Activated T-cell treated with anti-CD3 and anti-CD28 coated beads for 24 hours (primary cell): ENCODE data around the gene OAT.

Experiments
- DNase-seq: peaks from one replicate; pipeline ENCODE4 v3.0.0-alpha.2; 2020; ENCODE audit warnings: low read depth

OAT gene

DNA sequence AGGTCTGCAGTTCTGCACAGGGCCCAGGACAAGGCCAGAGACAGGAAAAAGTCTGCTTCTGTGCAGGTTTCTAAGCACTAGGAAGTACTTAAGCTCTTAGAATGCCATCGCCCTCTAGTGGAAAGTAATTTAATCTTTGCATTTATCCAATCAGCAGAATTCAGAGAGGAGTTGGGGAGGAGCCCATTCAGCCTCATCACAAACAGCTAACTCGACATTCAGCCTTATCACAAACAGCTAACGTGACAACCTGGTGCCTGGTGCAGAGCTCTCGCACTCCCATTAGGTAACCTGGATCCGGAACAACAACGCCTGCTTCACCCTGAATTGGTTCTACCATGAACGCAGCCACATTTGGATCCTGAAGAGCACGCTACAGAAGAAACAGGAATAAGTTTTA is 15.2 kb downstream of the OAT start:
- DNase-seq = peak; percentile 13

DNA sequence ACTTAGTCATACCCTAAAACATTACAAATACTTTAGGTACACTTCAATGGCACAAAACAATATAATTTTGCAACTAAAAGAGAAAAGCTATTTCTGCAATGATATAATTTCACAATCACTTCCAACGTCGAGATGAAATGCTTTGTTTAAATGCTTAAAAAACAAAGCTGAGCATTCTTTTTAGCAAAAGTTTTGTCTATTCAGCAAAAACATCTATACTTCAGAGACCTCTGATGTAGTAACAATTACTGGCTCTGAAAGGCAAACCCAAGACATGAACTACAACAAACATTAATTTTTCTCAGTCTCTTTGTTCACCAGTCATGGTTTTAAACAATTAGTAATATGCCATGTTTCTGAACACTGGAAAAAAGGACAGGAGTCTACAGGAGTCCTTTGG is 16.4 kb downstream of the OAT start:
- DNase-seq = no peak

DNA sequence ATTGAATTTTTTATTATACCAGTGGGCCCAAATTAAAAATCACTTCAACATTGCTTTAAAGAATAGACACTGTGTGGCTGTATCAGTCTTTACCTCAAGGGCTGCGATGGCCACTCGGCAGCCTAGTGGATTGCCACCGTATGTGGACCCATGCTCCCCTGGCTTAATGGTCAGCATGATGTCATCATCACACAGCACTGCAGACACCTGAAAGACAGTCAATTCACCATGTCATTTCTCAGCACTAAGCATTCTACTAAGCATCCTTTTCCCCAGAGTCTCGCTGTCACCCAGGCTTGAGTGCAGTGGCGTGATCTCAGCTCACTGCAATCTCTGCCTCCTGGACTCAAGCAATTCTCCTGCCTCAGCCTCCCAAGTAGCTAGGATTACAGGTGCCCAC is 17.1 kb downstream of the OAT start:
- no peak for DNase-seq

DNA sequence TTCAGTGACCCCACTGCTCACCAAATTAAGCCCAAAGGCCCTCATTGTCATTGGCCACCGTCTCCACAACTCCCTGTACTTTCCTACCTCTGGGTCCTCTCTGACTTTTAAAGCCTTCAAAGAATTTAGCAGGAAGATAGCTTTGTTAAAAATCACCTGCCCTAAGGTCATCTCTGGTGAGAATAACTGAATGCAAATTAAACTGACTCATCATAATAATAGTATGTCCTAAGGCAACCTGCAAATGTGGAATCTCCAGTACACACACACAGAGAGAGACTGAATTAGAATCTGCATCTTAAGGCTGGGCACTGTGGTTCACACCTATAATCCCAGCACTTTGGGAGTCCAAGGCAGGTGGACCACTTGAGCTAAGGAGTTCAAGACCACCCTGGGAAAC is 24.1 kb downstream of the OAT start:
- no peak for DNase-seq

DNA sequence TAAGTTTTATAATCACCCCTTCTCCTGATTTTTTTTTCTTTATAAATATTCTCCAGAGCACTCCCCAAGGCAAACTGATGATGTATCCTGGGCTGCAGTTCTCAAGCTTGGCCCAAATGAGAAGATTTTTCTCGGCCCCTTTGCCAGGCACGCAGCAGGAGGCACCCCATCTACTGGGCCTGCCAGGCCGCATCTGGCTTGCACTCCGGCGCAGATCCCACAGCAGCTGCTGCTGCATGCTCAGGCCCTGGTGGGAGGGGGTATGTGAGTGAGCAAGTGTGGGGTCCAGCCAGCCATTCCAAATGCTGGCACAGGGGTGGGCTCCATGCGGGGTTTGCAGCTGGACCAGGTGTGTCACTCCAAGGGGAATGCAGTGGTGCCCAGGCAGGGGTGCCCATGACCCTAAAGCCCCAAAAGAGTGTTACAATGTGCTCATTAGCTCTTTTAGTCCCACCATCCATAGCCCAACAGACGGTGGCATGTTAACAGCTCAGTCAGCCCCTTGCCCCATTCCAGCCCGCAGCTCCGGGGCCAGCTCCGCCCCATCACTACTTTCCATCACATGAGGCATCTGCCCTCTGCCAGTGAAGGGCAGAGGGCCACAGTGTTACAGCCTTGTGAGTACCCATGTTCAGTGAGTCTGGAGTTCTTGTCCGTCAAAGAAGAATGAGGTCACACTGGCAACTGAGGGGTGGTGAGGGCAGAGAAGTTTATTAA is 25.9 kb downstream of the OAT start:
- DNase-seq = no peak

DNA sequence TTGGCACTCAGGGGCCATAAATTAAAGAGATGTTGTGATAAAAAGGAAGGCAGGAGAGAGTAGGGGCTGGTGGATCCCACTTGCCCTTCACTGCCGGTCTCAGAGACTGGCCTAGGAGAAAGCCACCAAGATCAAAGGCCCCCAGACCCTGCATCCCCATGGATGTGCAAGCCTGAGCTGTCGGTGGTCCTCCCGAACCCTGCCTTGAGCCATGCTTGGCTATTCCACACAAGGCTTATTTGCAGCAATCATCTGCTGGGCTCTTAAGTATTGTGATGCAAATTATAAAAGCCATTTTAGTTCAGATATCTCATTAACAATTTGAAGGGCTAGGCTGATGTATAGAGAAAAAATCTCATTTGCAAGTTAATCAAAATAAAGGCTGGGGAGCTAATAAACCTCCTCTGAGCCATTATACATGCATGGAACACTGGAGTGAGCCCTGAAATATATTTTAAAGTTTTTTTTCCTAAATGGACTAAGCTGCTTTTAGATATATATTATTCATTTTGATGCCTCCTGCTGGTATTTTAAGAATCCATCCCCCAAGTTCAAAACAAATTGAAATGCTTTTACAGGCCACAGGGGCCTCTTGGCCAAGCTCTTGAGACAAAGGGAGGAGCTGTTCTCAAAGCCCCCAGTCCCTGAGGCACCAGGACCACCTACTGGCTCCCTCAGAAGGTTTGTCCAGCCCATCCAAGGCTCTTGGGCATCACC is 28.1 kb downstream of the OAT start:
- DNase-seq = no peak

DNA sequence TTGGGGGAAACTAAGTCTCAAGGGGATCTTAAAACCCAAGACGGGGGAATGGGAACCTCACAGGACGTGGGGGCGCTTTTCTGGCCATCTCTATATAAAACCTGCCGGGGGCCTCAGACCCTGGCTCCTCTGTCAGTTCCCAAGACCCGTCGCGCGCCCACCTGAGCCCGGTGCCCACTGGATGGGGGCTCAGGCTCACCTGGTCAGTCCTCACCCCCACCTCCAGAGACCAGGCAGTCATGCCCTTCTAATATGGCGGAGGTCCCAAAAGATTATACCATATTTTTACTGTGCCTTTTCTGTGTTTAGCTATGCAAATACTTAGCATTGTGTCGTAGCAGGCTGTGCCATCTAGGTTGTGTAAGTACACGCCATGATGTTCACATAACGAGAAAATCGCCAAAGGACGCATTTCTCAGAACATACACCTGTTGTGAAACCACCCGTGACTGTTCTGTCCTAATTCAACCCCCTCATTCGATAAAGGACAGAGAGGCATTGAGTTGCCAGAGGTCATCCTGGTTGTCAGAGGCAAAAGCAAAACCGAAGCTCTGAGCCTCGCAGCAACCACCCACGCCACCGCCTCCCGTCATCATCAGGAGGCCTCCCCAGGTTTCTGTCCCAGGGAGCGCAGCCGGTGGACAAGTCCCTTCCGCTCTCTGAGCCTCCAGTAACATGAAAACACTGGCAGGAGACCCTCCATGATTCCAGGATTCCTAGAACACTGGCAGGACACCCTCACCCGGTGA is 28.9 kb downstream of the OAT start:
- DNase-seq = no peak

DNA sequence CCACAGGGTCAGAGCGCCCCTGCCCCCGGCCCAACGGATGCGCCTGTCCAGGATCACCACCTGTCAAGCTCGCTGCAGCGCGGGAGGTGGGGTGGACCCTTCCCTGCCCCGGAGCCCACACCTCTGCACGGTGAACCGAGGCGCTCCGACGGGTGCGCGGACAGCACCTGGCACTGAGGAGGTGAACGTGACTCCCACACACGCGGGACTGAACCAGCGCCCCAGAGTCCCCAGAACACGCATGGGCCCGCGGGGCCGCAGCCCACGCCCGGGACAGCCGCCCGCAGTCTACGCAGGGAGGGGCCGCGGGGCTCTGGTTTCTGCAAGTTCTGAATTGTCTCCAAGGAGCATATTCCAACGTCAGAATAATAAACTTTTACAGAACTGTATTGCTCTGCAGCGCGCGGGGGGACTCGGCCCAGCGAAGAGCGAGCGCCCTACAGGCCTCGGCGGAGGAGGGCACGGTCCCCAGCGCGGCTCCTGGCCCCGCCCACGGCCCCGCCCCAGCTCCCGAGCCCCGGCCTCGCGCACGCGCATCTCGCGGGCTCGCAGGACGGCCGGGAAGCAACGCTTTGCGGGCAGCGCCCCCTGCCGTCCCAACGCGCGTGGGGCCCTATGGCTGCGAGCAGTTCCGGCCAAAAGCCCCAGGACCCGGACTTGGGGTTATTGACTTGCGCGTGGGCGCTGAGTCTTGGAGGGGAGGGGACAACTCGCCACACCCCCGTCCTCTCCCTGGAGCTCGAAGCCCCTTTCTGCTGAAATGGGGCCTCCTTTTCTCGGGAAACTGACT is 29.7 kb downstream of the OAT start:
- DNase-seq = peak; percentile 87

DNA sequence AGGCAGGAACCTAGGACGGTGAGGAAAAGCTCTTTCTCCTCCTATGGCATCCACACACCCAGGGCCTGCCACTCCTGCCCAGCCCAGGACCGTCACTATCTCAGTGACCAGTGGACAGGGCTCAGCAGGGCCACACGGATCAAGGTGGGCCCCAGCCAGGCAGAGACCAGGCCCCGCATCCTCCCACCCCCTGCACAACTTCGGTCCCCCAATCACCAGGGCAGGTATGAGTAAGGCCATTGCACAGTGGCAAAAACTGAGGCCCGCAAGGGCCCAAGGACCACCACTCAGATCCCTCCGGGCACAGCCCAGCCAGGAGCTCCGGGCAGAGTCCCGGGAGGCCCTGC is 30.3 kb downstream of the OAT start:
- DNase-seq = no peak

DNA sequence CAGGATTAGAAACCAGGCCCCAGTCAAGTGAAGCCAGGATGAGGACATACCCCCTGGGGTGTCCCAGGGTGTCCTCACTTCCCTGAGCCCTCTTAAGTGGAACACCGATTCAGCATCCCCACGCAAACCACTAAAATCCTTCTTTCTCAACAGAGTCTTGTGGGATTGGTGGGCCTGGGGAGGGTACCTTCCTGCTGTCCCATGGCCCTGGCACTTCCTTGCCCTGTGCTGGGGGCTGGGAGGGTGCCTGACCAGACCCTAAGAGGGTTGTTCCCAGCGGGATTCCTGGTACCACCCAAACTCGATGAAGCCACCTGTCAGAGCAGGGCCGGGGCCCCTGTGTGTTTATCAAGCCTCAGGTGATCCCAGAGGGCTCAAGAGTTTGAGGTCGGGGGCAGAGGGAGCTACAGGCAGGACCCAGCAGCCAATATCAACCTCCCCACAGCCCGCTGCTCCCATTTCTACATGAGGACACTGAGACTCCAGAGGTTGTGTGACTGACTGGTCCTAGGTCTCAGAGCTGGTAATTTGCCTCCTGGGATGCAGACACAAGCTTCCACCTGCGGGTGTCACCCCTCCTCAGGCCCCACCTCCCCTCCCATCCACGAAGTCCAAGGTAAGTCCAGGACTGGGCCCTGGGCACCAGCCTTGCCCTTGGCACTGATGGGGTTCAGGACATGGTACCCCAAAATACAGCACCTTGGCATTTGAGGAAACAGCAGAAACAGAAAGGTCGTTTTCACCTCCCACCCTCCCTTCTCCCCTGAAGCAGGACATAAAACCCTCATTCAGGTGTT is 31.4 kb downstream of the OAT start:
- no peak for DNase-seq

DNA sequence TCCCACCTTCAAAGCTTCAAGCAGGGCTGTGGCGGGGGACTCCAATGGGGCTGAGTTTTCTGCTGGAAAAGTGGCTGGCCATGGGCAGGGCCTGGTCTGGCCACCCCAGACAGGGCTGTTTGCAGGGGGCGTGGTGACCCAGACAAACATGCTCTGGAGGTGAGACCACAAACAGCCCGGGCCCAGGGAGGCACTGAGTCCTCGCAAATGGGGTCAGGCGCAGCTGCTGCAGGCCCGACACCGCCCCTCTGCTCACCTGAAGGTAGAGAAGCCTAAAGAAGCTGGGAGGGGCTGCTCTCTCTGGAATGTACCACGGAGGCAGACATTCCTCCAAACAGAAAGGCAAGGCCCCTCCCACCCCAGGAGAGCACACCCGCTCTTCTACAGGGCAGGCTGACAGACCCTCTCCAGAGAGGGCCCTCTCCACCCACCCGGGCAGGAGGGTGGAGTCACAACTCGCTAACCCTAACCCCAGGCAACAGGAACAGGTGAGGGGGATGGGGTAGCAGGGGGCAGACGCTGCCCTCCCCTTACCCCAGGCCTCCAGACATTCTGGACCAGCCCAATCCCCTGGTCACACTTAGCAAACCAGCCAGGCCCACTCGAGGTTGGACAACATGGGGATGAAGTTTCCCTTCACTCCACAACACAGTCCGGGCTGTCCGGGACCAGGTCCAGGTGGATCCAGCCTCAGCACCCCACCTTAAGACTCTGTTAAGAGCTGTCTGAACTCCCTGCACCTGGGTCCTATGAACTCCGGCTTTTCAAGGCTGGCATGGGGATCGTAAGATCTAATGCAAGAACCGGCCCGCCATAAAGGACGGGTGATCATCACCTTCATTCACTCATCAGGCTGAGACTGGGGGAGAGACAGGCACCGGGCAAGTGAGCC is 32.3 kb downstream of the OAT start:
- no peak for DNase-seq

DNA sequence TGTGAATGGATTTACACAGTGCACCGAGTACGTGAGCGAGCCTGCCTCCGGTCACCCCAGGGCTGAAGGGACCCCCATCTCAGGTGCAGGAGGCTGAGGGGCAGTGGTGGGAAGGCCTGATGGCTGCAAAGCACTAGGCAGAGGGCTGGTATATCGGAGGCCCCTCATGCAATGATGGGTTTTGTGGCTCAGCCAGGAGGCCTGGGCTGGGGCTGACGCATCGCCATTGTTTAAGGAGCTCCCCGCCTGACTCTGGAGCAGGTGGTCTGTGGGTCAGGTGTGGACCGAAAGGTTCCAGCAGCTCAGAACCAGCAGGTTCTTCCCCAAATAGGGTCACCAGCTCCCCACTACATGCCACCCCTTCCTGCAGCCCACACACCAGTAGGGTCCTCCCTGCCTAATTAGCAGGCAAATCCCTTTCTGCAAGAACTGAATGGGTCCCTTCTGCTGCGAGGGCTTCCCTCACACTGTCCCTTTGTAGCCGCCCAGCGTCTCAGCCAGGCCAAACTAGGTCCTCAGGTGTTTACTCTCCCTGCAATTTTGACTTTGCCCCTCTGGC is 33.0 kb downstream of the OAT start:
- DNase-seq = no peak

DNA sequence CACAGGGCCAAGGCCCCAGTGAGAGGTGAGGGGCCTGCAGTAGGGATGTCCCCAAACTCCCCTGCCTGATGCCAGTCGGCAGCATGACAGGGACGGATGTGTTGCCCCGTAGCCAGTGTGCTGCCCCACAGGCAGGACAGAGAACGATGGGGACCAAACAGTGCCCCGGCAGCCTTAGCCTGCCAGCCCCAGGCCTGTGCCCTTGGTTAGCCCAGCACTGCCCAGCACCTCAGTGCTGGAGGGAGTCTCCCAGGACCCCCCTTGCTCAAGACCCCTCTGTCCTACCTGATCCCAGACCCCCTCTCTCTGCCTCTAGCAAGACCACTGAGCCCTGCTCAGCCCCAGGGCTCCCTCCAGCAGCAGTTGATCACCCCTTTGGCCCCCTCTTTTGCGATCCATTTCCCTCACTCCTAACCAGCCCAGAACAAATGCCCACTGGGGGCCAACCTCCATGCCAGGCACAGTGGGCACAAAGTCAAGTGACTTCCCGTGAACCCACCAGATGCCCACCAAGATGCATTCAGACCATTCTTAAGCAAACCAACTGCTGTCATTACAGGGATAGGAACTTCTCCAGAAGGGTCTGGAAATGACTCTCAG is 34.0 kb downstream of the OAT start:
- no peak for DNase-seq

DNA sequence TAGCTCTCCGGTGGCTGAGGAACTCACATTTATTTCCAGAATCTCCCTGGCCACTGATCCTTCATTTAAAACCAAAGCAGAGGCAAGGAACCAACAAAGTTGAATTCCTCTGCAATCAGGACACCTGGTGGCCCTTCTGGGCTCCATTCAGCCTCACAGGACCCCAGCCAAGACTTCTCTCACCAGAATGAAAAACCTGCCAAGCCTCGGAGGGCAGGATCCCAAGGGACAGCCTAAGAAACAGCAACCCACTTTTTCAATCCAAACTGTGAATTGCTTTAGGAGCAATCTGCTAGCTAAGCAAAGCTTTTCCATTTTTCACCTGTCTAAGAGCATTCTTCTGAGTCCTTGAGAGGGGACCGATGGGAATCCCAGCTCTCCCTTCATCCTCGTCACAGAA is 34.6 kb downstream of the OAT start:
- no peak for DNase-seq

DNA sequence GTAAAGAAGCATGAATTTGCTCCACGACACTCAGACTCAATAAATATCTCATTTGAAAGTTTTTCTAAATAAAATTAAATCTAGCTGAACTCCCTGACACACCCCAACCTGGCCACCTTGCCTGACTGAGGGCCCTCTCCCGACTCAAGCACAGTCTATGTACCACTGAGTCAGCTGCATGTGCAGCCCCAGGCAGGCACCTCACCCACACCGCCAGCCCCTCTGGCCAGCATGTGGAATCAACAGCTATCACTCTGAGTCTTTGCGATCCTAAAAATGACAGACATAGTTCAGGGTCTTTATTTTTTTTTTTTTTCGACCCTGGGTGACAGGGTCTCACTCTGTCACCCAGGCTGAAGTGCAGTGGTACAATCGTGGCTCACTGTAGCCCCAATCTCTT is 35.2 kb downstream of the OAT start:
- no peak for DNase-seq

DNA sequence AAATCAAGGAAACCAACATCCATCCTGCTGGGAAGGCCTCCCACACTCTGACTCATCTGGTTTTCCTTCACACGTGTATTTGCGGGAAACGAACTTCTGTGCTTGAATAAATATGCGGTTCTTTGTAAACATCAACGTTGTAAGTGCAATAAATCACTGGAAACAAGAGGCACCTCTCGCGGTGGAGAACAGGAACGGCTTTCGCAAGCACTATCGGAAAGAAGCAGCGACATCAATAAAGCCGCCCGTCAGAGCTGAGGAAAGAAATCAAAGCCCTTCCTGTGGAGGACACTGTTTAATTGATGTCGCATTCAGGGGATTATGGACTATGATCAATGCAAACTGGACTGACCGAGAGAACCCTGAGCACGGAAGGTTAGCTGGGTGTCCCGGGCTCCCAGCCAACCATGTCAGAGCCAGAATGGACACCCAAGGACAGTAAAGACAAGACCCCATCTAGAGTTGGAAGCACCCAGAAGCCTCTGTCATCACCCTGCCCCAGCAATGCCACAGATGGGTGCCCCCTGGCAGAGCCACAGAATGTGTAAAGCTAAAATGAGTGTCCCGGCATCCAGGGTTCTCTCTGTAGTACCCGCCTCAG is 37.6 kb downstream of the OAT start:
- no peak for DNase-seq

DNA sequence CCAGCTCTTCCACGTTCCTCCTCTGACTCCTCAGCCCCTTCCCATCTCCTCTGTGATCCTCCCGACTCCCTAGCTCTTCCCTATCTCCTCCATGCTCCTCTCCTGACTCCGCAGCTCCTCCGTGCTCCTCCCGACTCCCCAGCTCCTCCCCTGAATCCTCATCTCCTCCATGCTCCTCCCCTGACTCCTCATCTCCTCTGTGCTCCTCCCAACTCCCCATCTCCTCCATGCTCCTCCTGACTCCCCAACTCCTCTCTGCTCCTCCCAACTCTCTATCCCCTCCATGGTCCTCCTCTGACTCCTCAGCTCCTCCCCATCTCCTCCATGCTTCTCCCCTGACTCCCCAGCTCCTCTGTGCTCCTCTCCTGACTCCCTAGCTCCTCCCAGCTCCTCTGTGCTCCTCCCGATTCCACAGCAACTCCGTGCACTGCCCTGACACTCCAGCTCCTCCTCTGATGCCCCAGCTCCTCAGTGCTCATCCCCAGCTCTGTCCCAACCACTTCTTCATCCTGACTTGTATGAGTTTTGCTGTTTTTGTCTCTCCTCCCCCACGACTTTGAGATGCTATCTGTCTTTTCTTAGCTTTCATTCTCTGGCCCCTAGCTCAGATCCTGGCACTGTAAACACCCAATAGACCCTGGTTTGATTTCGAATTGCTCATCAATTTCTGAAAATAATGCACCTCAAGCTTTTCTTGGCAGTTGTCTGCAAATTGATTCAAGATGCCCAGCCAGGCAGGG is 38.3 kb downstream of the OAT start:
- no peak for DNase-seq

DNA sequence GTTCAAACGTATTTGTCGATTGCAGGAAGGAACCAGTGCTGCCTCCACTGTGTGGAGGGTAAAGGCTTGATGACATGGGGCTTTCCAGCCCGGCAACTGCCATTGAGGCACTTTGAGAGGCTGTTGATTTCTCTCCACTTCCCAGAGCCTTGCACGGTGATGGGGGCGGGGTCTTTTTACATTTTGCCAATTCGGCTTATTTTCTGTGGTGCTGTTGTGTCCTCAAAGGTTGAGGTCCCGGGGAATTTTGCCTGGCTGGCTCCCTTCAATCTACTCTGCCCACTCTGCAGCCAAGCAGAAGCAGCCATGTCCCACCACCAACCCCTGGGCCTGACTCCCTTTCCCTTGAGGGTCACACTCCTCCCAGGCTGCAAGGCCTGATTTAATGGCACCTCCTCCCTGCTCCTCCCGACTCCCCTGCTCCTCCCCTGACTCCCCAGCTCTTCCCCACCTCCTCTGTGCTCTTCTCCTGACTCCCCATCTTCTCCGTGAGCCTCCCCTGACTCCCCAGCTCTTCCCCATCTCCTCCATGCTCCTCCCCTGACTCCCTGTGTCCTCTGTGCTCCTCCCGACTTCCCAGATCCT is 39.0 kb downstream of the OAT start:
- no peak for DNase-seq
